ENCODE data around the gene SGK2.

DNA sequence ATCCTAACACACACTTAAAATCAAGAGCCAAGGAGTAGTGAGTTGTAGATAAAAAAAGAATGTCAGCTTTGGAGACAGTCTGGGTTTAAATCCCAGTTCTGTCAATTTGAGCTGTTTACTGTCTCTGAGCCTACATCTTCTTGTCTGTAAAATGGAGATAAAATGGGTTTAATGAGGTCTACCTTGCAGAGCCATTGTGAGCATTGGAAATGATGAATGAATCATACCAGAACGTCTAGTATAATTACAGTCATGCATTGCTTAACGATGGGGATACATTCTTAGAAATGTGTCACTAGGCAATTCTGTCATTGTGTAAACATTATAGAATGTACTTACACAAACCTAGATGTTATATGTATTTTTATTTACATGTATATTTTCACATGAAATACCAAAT, 17.6 kb upstream of the SGK2 start:
- no peak for TF ChIP-seq POLR2AphosphoS5 (IDR thresholded peaks at IDR 0.05; ENCODE audit: low read depth, low read length)
- no peak for TF ChIP-seq SIN3A (IDR thresholded peaks at IDR 0.05; ENCODE audit: borderline replicate concordance, insufficient read depth, low read length)
- no peak for TF ChIP-seq TAF1 (IDR thresholded peaks at IDR 0.05; ENCODE audit: borderline replicate concordance, insufficient read depth, low read length)
- no peak for TF ChIP-seq FOXP2 (optimal IDR thresholded peaks at IDR 0.05; ENCODE audit: borderline replicate concordance, extremely low read depth, extremely low read length, insufficient read depth)
